Activated T-cell treated with anti-CD3 and anti-CD28 coated beads, Interleukin-2, amount 50 U/mL, for 72 hours (primary cell): ENCODE results near the gene RIPK4. TPM values are rescaled to one million over a fixed set of nuclear protein-coding genes. Genes with fewer than 3 reads are reported as not detected.
A peak's percentile ranks its signal among the peaks of the same experiment; 100 is the strongest.
"Not testable (repeated sequence)": the region's sequence is repeated elsewhere in the genome, so short reads cannot be mapped to it uniquely, and the experiment has no call there.

Experiments
- ATAC-seq, 2 donors: fragments of 150-1000 bp; cut with Tn5 transposase; replicated peaks in 1 of 2; 2 replicates each; pipeline ENCODE4 v1.10.0; 2021; ENCODE audit warnings: moderate library complexity in 2 of 2, mild to moderate bottlenecking in 1 of 2
- DNase-seq, 2 donors: peaks; one replicate each; pipeline ENCODE4 v3.0.0; 2021 to 2022; ENCODE audit warnings: mixed read lengths in 1 of 2
- H3K27ac Mint-ChIP-seq: one replicate; pipeline ENCODE4 v1.8.0; 2022; ENCODE audit warnings: mild to moderate bottlenecking, moderate library complexity, mixed read lengths
- H3K27me3 Mint-ChIP-seq: one replicate; pipeline ENCODE4 v1.8.0; 2022; ENCODE audit warnings: low read depth, mixed read lengths
- H3K36me3 Mint-ChIP-seq, 2 donors: one replicate each; pipeline ENCODE4 v1.8.0; 2022; ENCODE audit warnings: mixed read lengths in 2 of 2, mild to moderate bottlenecking in 1 of 2; ENCODE audit not compliant: insufficient read depth in 2 of 2
- H3K4me1 Mint-ChIP-seq: one replicate; pipeline ENCODE4 v1.8.0; 2022; ENCODE audit warnings: low read depth, mixed read lengths
- H3K4me3 Mint-ChIP-seq, 2 donors: one replicate each; pipeline ENCODE4 v1.8.0; 2022; ENCODE audit warnings: mild to moderate bottlenecking in 2 of 2, mixed read lengths in 2 of 2, moderate library complexity in 2 of 2
- H3K9me3 Mint-ChIP-seq, 2 donors: one replicate each; pipeline ENCODE4 v1.8.0; 2022; ENCODE audit warnings: mixed read lengths in 2 of 2
- total RNA-seq, 2 donors: library from RNA; stranded (reverse); gene quantifications; one replicate each; pipeline ENCODE4 v1.2.3, GENCODE V29; 2022

RIPK4 gene
- total RNA-seq, 2 donors from 2014 or later = 0.46 to 0.60 TPM

- Mint-ChIP-seq H3K27me3 (peaks cover 44% of the 10 kb centered on the region), H3K27ac (no peak overlapping the region), H3K4me3 (no peak overlapping the region), H3K36me3 (no peaks in the 10 kb centered on the region), H3K4me1 (no peaks in the 10 kb centered on the region), H3K9me3 (no peaks in the 10 kb centered on the region)
- ATAC-seq = no peak
- DNase-seq = no peak
Observed at GRCh38 chr21:41715649-41716281, 51.1 kb downstream of the RIPK4 start.

DNA sequence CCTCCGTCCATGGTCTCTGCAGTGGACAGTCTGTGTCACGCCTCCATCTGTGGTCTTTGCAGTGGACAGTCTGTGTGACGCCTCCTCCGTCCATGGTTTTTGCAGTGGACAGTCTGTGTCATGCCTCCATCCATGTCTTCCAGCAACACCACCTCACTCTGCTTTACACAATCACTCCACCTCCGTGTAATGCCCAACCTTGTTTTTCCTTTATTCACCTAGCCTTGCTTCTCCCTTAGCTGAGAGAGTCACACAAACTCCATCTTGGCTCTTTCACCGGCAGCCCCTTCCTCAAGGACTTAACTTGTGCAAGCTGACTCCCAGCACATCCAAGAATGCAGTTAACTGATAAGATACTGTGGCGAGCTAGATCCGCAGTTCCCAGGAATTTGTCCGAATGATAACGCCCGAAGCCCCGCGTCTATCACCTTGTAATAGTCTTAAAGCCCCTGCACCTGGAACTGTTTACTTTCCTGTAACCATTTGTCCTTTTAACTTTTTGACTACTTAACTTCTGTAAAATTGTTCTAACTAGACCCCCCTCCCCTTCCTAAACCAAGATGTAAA is 52.5 kb downstream of the RIPK4 start:
- H3K36me3 Mint-ChIP-seq, H3K4me1 Mint-ChIP-seq, H3K27ac Mint-ChIP-seq, ATAC-seq, H3K9me3 Mint-ChIP-seq, DNase-seq, H3K4me3 Mint-ChIP-seq: not testable (repeated sequence)
- H3K27me3 Mint-ChIP-seq = peaks cover 45% of the 10 kb centered on the region

- H3K4me3 Mint-ChIP-seq = no peak overlapping the region
- peaks cover 45% of the 10 kb centered on the region for H3K27me3 Mint-ChIP-seq
- no peaks in the 10 kb centered on the region for H3K4me1 Mint-ChIP-seq
- ATAC-seq = no peak
- no peak for DNase-seq
- no peak overlapping the region for H3K27ac Mint-ChIP-seq
- H3K36me3 Mint-ChIP-seq = no peaks in the 10 kb centered on the region
- no peaks in the 10 kb centered on the region for H3K9me3 Mint-ChIP-seq
Observed at GRCh38 chr21:41713495-41714281, 53.2 kb downstream of the RIPK4 start.

GRCh38 chr21:41712730-41713129 is 54.1 kb downstream of the RIPK4 start:
- Mint-ChIP-seq H3K27ac (no peak overlapping the region), H3K4me3 (no peak overlapping the region), H3K4me1 (no peaks in the 10 kb centered on the region), H3K9me3 (no peaks in the 10 kb centered on the region), H3K36me3 (no peaks in the 10 kb centered on the region), H3K27me3 (peaks cover 45% of the 10 kb centered on the region)
- DNase-seq (no peak), ATAC-seq (no peak)

DNA sequence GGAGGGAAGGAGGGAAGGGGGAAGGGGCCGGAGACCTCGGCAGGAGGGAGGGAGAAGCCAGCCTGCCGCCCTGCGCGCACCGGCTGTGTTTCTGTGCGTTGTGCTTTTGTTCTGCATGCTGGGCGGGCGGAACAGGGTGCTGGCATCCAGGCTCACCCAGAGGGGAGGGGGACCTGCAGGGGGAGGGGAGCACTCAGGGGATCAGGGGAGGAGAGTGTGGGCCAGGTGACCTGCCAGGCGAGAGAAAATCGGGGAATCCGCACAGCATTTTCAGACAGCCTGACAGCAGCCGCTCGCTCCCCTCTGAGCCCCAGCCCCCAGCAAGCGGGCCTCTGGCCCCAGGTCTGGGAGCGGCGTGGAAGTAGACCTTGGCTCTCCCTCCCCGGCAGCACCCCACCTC is 54.7 kb downstream of the RIPK4 start:
- Mint-ChIP-seq H3K9me3 (peaks cover 2 to 4% of the 10 kb centered on the region in 2 donors), H3K36me3 (peaks cover 2% of the 10 kb centered on the region in 2 donors), H3K27me3 (peaks cover 50% of the 10 kb centered on the region), H3K27ac (no peak overlapping the region), H3K4me3 (no peak overlapping the region), H3K4me1 (peaks cover 5% of the 10 kb centered on the region)
- ATAC-seq (no peak), DNase-seq (no peak)

DNA sequence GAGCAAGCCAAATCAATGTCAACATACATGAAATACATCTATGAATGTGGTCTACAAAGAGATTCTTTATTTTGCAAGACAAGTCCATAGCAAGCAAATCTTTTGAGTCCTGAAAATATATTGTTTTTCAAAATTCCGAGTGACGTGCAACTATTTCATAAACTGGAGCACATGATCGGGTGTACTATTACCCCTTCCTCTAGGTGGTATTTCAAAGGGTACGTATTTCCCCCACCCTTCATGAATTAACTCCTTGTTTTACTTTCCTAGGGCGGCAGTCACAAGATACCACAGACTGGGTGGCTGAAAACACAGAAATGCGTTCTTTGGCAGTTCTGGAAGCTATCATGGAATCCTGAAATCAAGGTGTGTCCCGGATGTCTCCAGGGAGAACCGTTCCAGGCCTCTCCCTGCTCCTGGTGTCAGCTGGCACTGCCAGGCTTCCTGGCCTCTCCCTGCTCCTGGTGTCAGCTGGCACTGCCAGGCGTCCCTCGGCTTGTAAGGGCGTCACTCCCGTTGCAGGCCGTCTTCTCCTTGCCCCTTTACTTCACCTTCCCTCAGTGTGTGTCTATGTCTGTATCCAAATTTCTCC is 55.3 kb downstream of the RIPK4 start:
- Mint-ChIP-seq H3K9me3 (peaks cover 7% of the 10 kb centered on the region in 2 donors), H3K36me3 (peaks cover 2 to 6% of the 10 kb centered on the region in 2 donors), H3K4me1 (peaks cover 12% of the 10 kb centered on the region), H3K27me3 (peaks cover 51% of the 10 kb centered on the region), H3K27ac (no peak overlapping the region), H3K4me3 (no peak overlapping the region)
- ATAC-seq = no peak
- no peak for DNase-seq

- peaks cover 44% of the 10 kb centered on the region for H3K27me3 Mint-ChIP-seq
- peaks cover 14% of the 10 kb centered on the region for H3K4me1 Mint-ChIP-seq
- H3K9me3 Mint-ChIP-seq = peaks cover 7% of the 10 kb centered on the region in 2 donors
- DNase-seq (no peak), ATAC-seq (no peak)
- H3K27ac Mint-ChIP-seq = no peak overlapping the region
- H3K36me3 Mint-ChIP-seq = peaks cover 2 to 6% of the 10 kb centered on the region in 2 donors
- H3K4me3 Mint-ChIP-seq = no peak overlapping the region
Observed at GRCh38 chr21:41710823-41711160, 56.1 kb downstream of the RIPK4 start.

- Mint-ChIP-seq H3K27me3 (peaks cover 38% of the 10 kb centered on the region), H3K4me1 (peaks cover 14% of the 10 kb centered on the region), H3K4me3 (no peak overlapping the region), H3K27ac (no peak overlapping the region), H3K36me3 (peaks cover 2 to 6% of the 10 kb centered on the region in 2 donors), H3K9me3 (peaks cover 7% of the 10 kb centered on the region in 2 donors)
- DNase-seq = no peak
- ATAC-seq = no peak
Observed at GRCh38 chr21:41709965-41710822, 56.7 kb downstream of the RIPK4 start.

GRCh38 chr21:41709166-41709565 is 57.7 kb downstream of the RIPK4 start:
- no peak for DNase-seq
- Mint-ChIP-seq H3K36me3 (peaks cover 2 to 6% of the 10 kb centered on the region in 2 donors), H3K27ac (no peak overlapping the region), H3K27me3 (peaks cover 28% of the 10 kb centered on the region), H3K9me3 (peaks cover 7% of the 10 kb centered on the region in 2 donors), H3K4me3 (no peak overlapping the region), H3K4me1 (peaks cover 14% of the 10 kb centered on the region)
- no peak for ATAC-seq

DNA sequence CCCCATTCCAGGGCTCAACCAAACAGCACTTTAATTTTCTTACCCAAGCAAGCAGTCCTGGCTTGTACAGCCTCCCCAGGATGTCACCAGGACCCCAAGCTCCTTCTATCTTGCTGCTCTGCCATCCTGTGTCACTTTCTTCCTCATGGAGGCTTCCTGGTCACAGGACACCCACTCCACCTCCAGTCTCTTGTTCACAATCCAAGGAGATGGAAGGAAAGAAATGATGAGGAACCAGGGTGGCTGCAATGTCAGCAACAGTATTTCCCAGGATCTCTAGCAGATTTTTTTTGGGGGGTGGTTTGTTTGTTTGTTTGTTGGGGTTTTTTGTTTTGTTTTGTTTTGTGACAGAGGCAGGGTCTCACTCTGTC is 58.9 kb downstream of the RIPK4 start:
- peaks cover 14% of the 10 kb centered on the region for H3K4me1 Mint-ChIP-seq
- DNase-seq (no peak), ATAC-seq (no peak)
- peaks cover 29% of the 10 kb centered on the region for H3K27me3 Mint-ChIP-seq
- no peak overlapping the region for H3K4me3 Mint-ChIP-seq
- H3K27ac Mint-ChIP-seq = no peak overlapping the region
- peaks cover 2 to 6% of the 10 kb centered on the region in 2 donors for H3K36me3 Mint-ChIP-seq
- peaks cover 7% of the 10 kb centered on the region in 2 donors for H3K9me3 Mint-ChIP-seq

- H3K36me3 Mint-ChIP-seq = peaks cover 2 to 6% of the 10 kb centered on the region in 2 donors
- no peak overlapping the region for H3K27ac Mint-ChIP-seq
- H3K9me3 Mint-ChIP-seq = peaks cover 7% of the 10 kb centered on the region in 2 donors
- peaks cover 30% of the 10 kb centered on the region for H3K27me3 Mint-ChIP-seq
- peaks cover 14% of the 10 kb centered on the region for H3K4me1 Mint-ChIP-seq
- DNase-seq = no peak
- ATAC-seq = no peak
- no peak overlapping the region for H3K4me3 Mint-ChIP-seq
Observed at GRCh38 chr21:41707231-41707959, 59.5 kb downstream of the RIPK4 start.

- ATAC-seq = peak; percentile 51 to 74
- peaks cover 14% of the 10 kb centered on the region for H3K4me1 Mint-ChIP-seq
- H3K27ac Mint-ChIP-seq = no peak overlapping the region
- peaks cover 30% of the 10 kb centered on the region for H3K27me3 Mint-ChIP-seq
- peaks cover 2 to 6% of the 10 kb centered on the region in 2 donors for H3K36me3 Mint-ChIP-seq
- H3K4me3 Mint-ChIP-seq = no peak overlapping the region
- peaks cover 7% of the 10 kb centered on the region in 2 donors for H3K9me3 Mint-ChIP-seq
- peak; percentile 15 to 25 for DNase-seq
Observed at GRCh38 chr21:41706678-41707077, 60.2 kb downstream of the RIPK4 start.
